H1 (cell line): Measurements from ENCODE around the gene CFAP74. TPM values are rescaled to one million over a fixed set of nuclear protein-coding genes. Genes with fewer than 3 reads are reported as not detected.

Experiments
- CTCF ChIA-PET: fragments of 300-600 bp; sonication (Branson Sonifier 250); formaldehyde crosslinking; loops from one replicate; lab custom pipeline; 2021; ENCODE audit not compliant: partially characterized antibody; lab: Charles Lee
- POLR2A ChIA-PET: fragments of 300-600 bp; sonication (Branson Sonifier 250); formaldehyde crosslinking; loops from one replicate; lab custom pipeline; 2021; ENCODE audit warnings: inconsistent platforms; ENCODE audit not compliant: partially characterized antibody; lab: Charles Lee
- DNase-seq, 2 experiments: peaks; one replicate each; pipeline versions ENCODE4 v3.0.0 to v3.0.0-alpha.2; 2010 to 2022; ENCODE audit warnings: low spot score in 2 of 2, low read depth in 1 of 2, mixed read lengths in 1 of 2
- FAIRE-seq: peaks from 2 replicates; lab custom pipeline; 2011; peaks lifted over from hg19 to GRCh38; lab: Jason Lieb, UNC
- H2AFZ ChIP-seq: 2 replicates; pipeline ENCODE4 v1.8.1; 2012; ENCODE audit warnings: low read length, inconsistent platforms
- H2AK5ac ChIP-seq: 2 replicates; pipeline ENCODE4 v1.6.1; 2013; ENCODE audit warnings: low read depth, low read length
- H2BK120ac ChIP-seq: replicated peaks from 2 replicates; pipeline ENCODE3; 2013; ENCODE audit warnings: low read depth, low read length, inconsistent platforms
- H2BK12ac ChIP-seq: 2 replicates; pipeline ENCODE4 v1.6.1; 2013; ENCODE audit warnings: low read depth, low read length
- H2BK15ac ChIP-seq: 2 replicates; pipeline ENCODE4 v1.6.1; 2013; ENCODE audit warnings: low read length
- H2BK20ac ChIP-seq: 2 replicates; pipeline ENCODE4 v1.6.1; 2013; ENCODE audit warnings: low read length
- H2BK5ac ChIP-seq: 2 replicates; pipeline ENCODE4 v1.6.1; 2013; ENCODE audit warnings: low read depth, low read length
- H3K14ac ChIP-seq: 2 replicates; pipeline ENCODE4 v1.6.1; 2013; ENCODE audit warnings: inconsistent platforms; ENCODE audit not compliant: insufficient read length
- H3K18ac ChIP-seq: 2 replicates; pipeline ENCODE4 v1.6.1; 2013; ENCODE audit warnings: low read length; ENCODE audit errors: extremely low read depth
- H3K23ac ChIP-seq: 2 replicates; pipeline ENCODE4 v1.6.1; 2013; ENCODE audit warnings: inconsistent platforms; ENCODE audit not compliant: insufficient read length
- H3K23me2 ChIP-seq: 2 replicates; pipeline ENCODE4 v1.6.1; 2013; ENCODE audit warnings: low read depth, low read length
- H3K27ac ChIP-seq: 2 replicates; pipeline ENCODE4 v1.6.1; 2011; ENCODE audit warnings: low read depth, low read length, inconsistent platforms
- H3K27me3 ChIP-seq, 4 experiments: replicated peaks in 1 of 4; 1 replicate in 1 of 4; 2 replicates in 3 of 4; pipeline versions ENCODE4 v1.6.1 to v1.8.1; 2011 to 2013; ENCODE audit warnings: low read length in 3 of 4, mild to moderate bottlenecking in 3 of 4, inconsistent platforms in 2 of 4, mixed read lengths in 2 of 4, moderate library complexity in 1 of 4; ENCODE audit not compliant: control insufficient read depth in 3 of 4, insufficient read depth in 3 of 4; ENCODE audit errors: extremely low read depth in 1 of 4
- H3K36me3 ChIP-seq, 4 experiments: 2 replicates each; pipeline versions ENCODE4 v1.6.1 to v1.8.1; 2011 to 2013; ENCODE audit warnings: mild to moderate bottlenecking in 4 of 4, low read length in 3 of 4, moderate library complexity in 2 of 4, control low read depth in 1 of 4, inconsistent platforms in 1 of 4; ENCODE audit not compliant: insufficient read depth in 4 of 4, control insufficient read depth in 2 of 4
- H3K4ac ChIP-seq: replicated peaks from 2 replicates; pipeline ENCODE3; 2013; ENCODE audit warnings: low read length, low read depth, mixed read lengths, inconsistent platforms; ENCODE audit not compliant: insufficient read length
- H3K4me1 ChIP-seq, 4 experiments: replicated peaks in 1 of 4; 1 replicate in 1 of 4; 2 replicates in 3 of 4; pipeline versions ENCODE4 v1.6.1 to v1.8.1; 2011 to 2013; ENCODE audit warnings: low read length in 3 of 4, inconsistent platforms in 2 of 4, mixed read lengths in 1 of 4; ENCODE audit not compliant: insufficient read depth in 4 of 4, control insufficient read depth in 3 of 4
- H3K4me2 ChIP-seq, 2 experiments: 2 replicates each; pipeline versions ENCODE4 v1.6.1 to v1.8.1; 2011 to 2013; ENCODE audit warnings: low read depth in 2 of 2, low read length in 2 of 2, control low read depth in 1 of 2, inconsistent platforms in 1 of 2, mild to moderate bottlenecking in 1 of 2; ENCODE audit not compliant: insufficient read depth in 1 of 2
- H3K4me3 ChIP-seq, 4 experiments: fragments of 200-600, 300-600 bp in 1 of 4; sonication (generic), shearing (Covaris generic), sonication (Bioruptor Twin) in 1 of 4; 2 replicates each; pipeline versions ENCODE4 v1.5.1 to v1.8.1; 2011 to 2016; ENCODE audit warnings: low read length in 4 of 4, low read depth in 3 of 4, control low read depth in 2 of 4, inconsistent platforms in 2 of 4, mild to moderate bottlenecking in 2 of 4, mixed read lengths in 1 of 4, moderate library complexity in 1 of 4; ENCODE audit not compliant: insufficient read depth in 2 of 4; ENCODE audit errors: extremely low read depth in 1 of 4
- H3K56ac ChIP-seq: replicated peaks from 2 replicates; pipeline ENCODE3; 2013; ENCODE audit warnings: low read depth, mild to moderate bottlenecking, mixed read lengths, low read length, inconsistent platforms; ENCODE audit not compliant: insufficient read length
- H3K79me1 ChIP-seq: 2 replicates; pipeline ENCODE4 v1.6.1; 2013; ENCODE audit warnings: low read depth, low read length, control low read depth
- H3K79me2 ChIP-seq, 2 experiments: 2 replicates each; pipeline versions ENCODE4 v1.6.1 to v1.8.1; 2012 to 2013; ENCODE audit warnings: low read length in 2 of 2, mild to moderate bottlenecking in 2 of 2, inconsistent platforms in 1 of 2; ENCODE audit not compliant: insufficient read depth in 2 of 2, control insufficient read depth in 1 of 2
- H3K9ac ChIP-seq, 4 experiments: replicated peaks in 1 of 4; 1 replicate in 1 of 4; 2 replicates in 3 of 4; pipeline versions ENCODE4 v1.6.1 to v1.8.1; 2011 to 2013; ENCODE audit warnings: low read depth in 3 of 4, low read length in 3 of 4, control low read depth in 2 of 4, mild to moderate bottlenecking in 2 of 4, moderate library complexity in 2 of 4, inconsistent platforms in 1 of 4; ENCODE audit errors: extremely low read depth in 1 of 4
- H3K9me3 ChIP-seq, 2 experiments: 2 replicates each; pipeline versions ENCODE4 v1.6.1 to v1.8.1; 2012 to 2013; ENCODE audit warnings: mild to moderate bottlenecking in 2 of 2, moderate library complexity in 2 of 2, control low read depth in 1 of 2, inconsistent platforms in 1 of 2, low read depth in 1 of 2, low read length in 1 of 2, mixed read lengths in 1 of 2; ENCODE audit not compliant: insufficient read depth in 2 of 2
- H4K20me1 ChIP-seq, 2 experiments: replicated peaks in 1 of 2; 2 replicates each; pipeline versions ENCODE3 to v1.8.1; 2011 to 2013; ENCODE audit warnings: inconsistent platforms in 2 of 2, low read length in 2 of 2, mild to moderate bottlenecking in 1 of 2; ENCODE audit not compliant: insufficient read depth in 2 of 2, control insufficient read depth in 1 of 2
- H4K5ac ChIP-seq: 2 replicates; pipeline ENCODE4 v1.6.1; 2013; ENCODE audit warnings: low read length, low read depth, mixed read lengths, inconsistent platforms; ENCODE audit not compliant: insufficient read length
- H4K8ac ChIP-seq: 2 replicates; pipeline ENCODE4 v1.8.0; 2013; ENCODE audit warnings: mild to moderate bottlenecking, moderate library complexity, low read length, inconsistent platforms; ENCODE audit not compliant: insufficient read depth; ENCODE audit errors: extremely low read depth
- H4K91ac ChIP-seq: replicated peaks from 2 replicates; pipeline ENCODE3; 2013; ENCODE audit warnings: low read length, mixed read lengths, inconsistent platforms; ENCODE audit not compliant: insufficient read length
- SIN3A ChIP-seq, 2 experiments: IDR thresholded peaks in 1 of 2; conservative IDR thresholded peaks in 1 of 2; 2 replicates each; pipeline ENCODE4 v1.6.1; 2011 to 2012; ENCODE audit warnings: low read length in 2 of 2, improper control_type of control experiment in 1 of 2, low read depth in 1 of 2, mild to moderate bottlenecking in 1 of 2
- WGBS, 2 experiments: shearing (Covaris generic) in 1 of 2; methylation state at CpG; one replicate each; pipeline versions ENCODE4 v1.1.6 to v1.1.7; 2013 to 2015; ENCODE audit warnings: low lambda C conversion rate in 2 of 2, mixed read lengths in 2 of 2, inconsistent platforms in 1 of 2, low coverage in 1 of 2, missing lambda C conversion rate in 1 of 2; ENCODE audit not compliant: insufficient replicate concordance in 2 of 2, insufficient coverage in 1 of 2, insufficient read length in 1 of 2; ENCODE audit errors: extremely low coverage in 1 of 2, missing lambda C conversion rate in 1 of 2; 5-methylcytosine and 5-hydroxymethylcytosine counted together
- polyA plus RNA-seq, 7 experiments: library from polyadenylated mRNA; depleted of rRNA in 3 of 7; stranded (reverse) in 5 of 7; unstranded in 2 of 7; fragments of >200 nt in 5 of 7; fragments of 200-250 nt in 2 of 7; gene quantifications; 1 replicate in 5 of 7; 2 replicates in 1 of 7; 4 replicates in 1 of 7; pipeline versions ENCODE4 v1.2.1 to v1.2.3, GENCODE V29; 2011 to 2013; ENCODE audit warnings: missing spikeins in 2 of 7, mixed read lengths in 2 of 7
- total RNA-seq: library from RNA; stranded (reverse); fragmentation: NEBNext Ultra II Directional; extraction: Animal tissue kit (Norgen Biotek cat#: 25700); gene quantifications from 2 replicates; pipeline ENCODE4 v1.2.1, GENCODE V29; 2021

CFAP74 gene
- total and polyA plus RNA-seq, 2 of the 8 experiments (the other 6 are each of a cell fraction or from before 2014, with no cell fraction given): 0.09 to 0.20 TPM

GRCh38 chr1:1916851-1917251 is 86.7 kb downstream of the CFAP74 start:
- Histone ChIP-seq H3K4me2 (no peak overlapping the region), H2BK15ac (no peak overlapping the region), H3K23me2 (peaks cover 4% of the 10 kb centered on the region; the same call in 1 of the 2 replicates), H3K4me3 (no peak overlapping the region), H2AK5ac (no peak overlapping the region), H3K4me1 (peaks cover 0 to 19% (median 12%) of the 10 kb centered on the region in 4 experiments; a peak in 6 of 7 replicates), H2BK5ac (no peak overlapping the region), H4K20me1 (no peaks in the 10 kb centered on the region), H4K91ac (no peak overlapping the region), H3K36me3 (no peaks in the 10 kb centered on the region), H3K27me3 (peaks cover 0 to 2% (median under 1%) of the 10 kb centered on the region in 4 experiments; a peak in 2 of 7 replicates), H3K79me1 (no peaks in the 10 kb centered on the region), H4K8ac (no peak overlapping the region), H3K4ac (no peak overlapping the region), H3K27ac (no peak overlapping the region), H3K56ac (no peak overlapping the region), H3K79me2 (no peaks in the 10 kb centered on the region), H2BK120ac (no peak overlapping the region), H2BK12ac (no peak overlapping the region), H3K18ac (no peak overlapping the region), H3K23ac (no peak overlapping the region), H2BK20ac (no peak overlapping the region)
- CTCF ChIA-PET: interaction anchor here (1.2 to 2.9 kb wide), 3 partner anchors 11 to 44 kb away, joined by 3 to 12 read pairs (median 9); no protein-coding TSS in a partner anchor
- 88% methylated on average over 13 of the region's 19 CpGs; no CpG with 5 or more reads in 1 of the 2 experiments for WGBS, 2 experiments
- POLR2A ChIA-PET: interaction anchor here (1.1 kb wide), 2 partner anchors 135 to 139 kb away, joined by 3 read pairs; no protein-coding TSS in a partner anchor
- no peak for TF ChIP-seq SIN3A (conservative IDR thresholded peaks at IDR 0.05 in 1 of 2, IDR thresholded peaks at IDR 0.05 in 1 of 2; ENCODE audit: low read depth in 1 of 2, low read length in 2 of 2)
- TF ChIP-seq, all 59 proteins: peak for 0
- Histone ChIP-seq H3K14ac (no peak overlapping the region), H4K5ac (no peak overlapping the region), H2AFZ (no peak overlapping the region), H3K9ac (no peak overlapping the region), H3K9me3 (no peaks in the 10 kb centered on the region)
- DNase-seq: no peak
- no peak for FAIRE-seq
